GM12801 (cell line): ENCODE data around the gene ADAM20.

Experiments used
- TF ChIP-seq, protein P1 (sequence below): IDR thresholded peaks from one replicate; pipeline ENCODE4 v1.5.1; 2011; ENCODE audit warnings: control low read depth; ENCODE audit not compliant: insufficient read length; ENCODE audit errors: extremely low read depth

Gene ADAM20

DNA sequence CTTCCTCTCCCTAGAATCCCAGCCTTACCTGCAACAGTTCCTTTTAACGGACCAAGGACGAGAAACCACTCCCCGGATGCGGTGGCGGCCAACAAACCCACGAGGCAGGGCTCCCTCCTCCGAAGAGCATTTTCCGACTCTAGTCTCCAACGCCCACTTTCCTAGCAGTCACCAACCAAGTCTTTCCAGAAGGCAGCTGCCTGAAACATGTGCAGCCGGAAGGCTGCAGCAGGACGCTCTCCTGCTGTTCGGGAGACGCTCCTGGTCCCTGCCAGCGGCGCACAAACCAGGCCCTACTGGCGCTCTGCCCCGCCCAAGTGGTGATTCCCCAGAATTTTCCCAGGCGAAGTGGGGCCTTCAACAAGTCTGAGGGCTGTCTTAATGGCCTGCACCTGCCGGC, 21.1 kb upstream of the ADAM20 start:
- TF ChIP-seq, protein P1, sequence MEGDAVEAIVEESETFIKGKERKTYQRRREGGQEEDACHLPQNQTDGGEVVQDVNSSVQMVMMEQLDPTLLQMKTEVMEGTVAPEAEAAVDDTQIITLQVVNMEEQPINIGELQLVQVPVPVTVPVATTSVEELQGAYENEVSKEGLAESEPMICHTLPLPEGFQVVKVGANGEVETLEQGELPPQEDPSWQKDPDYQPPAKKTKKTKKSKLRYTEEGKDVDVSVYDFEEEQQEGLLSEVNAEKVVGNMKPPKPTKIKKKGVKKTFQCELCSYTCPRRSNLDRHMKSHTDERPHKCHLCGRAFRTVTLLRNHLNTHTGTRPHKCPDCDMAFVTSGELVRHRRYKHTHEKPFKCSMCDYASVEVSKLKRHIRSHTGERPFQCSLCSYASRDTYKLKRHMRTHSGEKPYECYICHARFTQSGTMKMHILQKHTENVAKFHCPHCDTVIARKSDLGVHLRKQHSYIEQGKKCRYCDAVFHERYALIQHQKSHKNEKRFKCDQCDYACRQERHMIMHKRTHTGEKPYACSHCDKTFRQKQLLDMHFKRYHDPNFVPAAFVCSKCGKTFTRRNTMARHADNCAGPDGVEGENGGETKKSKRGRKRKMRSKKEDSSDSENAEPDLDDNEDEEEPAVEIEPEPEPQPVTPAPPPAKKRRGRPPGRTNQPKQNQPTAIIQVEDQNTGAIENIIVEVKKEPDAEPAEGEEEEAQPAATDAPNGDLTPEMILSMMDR: no peak

DNA sequence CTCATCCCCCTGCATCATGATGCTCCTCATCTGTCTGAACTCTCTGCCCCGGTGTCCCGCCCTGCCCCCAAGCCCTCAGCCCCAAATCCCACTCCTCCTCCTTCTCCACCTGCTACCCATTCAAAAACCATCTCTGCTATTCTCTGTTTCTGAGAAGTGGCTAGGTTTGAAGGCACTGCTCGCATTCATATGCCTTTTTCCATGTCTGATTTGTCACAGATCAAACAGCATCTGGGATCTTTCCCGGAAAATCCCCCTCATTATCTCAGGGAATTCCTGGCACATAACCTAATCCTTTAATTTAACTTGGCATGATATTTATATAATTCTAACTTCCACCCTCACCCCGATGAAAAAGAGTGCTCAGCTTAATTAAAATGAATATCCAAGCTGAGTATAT, 3.3 kb upstream of the ADAM20 start:
- TF ChIP-seq, protein P1: no peak

DNA sequence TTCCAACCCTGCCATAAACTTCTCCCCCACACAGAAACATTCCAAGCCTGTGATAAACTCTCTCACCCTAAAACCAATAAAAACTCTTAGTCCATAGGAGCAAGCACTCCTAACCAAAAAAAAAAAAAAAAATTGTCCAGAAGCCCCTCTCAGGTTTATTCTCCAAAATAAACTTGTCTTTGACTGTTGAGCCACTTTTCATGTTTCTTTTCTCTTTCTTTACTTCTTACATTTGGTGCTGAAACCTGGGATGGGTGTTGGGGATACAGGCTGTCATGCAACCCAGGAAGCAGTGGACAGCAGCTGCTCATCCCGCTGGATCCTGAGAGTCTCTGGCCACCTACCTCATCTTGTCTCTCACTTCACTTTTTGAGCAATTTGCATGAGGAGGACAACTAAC, 2.0 kb upstream of the ADAM20 start:
- TF ChIP-seq, protein P1: no peak

DNA sequence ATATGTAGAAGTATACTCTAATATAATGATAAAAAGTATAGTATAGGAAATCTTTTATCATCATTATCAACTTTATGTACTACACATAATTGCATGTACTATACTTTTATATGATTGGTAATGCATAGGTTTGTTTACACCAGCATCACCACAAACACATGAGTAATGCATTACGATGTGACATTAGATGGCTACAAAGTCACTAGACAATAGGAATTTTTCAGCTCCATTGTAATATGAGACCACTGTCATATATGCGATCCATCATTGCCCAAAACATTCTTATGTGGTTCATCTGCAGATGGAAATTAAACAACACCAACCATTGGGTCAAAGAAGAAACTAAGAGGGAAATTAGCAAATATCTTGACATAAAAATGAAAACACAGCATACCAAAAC, 4.4 kb downstream of the ADAM20 start:
- TF ChIP-seq, protein P1: no peak

DNA sequence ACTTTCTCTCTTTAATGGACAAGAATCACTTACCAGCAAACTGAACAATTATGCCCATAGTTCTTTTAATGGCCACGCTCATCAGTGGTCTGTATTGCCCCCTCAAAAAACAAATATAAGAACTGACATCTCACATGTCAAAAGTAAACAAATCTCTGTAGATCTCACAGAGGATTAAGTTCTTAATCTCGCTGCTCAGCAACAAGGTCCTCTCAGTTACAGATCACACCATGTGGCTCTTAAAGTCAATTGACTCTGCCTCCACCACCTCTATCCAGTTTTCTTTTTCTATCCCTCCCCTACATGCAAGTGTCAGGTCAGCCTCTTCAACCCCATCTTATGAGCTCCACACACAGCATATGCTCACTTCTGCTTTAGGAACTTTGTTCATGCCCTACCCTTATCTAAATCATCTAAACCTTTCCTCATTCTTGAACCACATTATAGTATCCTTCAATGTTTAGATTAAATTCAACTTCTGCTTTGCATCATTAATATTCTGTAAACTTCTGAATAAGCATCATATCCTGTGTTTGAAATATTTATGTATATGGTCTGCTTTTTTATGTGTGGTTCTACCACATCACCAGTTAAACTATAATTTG, 7.2 kb downstream of the ADAM20 start:
- TF ChIP-seq, protein P1: no peak

DNA sequence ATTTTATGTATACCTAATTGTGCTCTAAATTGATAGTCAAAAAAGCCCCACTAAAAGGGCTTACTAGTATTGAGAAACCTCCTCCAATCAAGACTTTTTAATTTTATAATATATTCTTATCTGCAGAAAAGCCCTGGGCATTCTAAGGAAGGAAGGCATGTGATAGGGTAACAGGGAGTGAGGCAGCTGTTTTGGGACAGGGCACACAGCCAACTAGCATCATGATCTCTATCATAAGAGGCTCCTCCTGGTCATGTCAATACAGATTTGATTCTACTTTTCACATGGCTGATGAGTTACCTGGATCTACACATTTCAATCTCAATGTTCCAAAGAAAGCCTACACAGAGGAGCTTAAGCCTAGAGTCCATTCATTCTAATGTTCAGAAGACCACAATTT, 9.1 kb downstream of the ADAM20 start:
- TF ChIP-seq, protein P1: no peak

DNA sequence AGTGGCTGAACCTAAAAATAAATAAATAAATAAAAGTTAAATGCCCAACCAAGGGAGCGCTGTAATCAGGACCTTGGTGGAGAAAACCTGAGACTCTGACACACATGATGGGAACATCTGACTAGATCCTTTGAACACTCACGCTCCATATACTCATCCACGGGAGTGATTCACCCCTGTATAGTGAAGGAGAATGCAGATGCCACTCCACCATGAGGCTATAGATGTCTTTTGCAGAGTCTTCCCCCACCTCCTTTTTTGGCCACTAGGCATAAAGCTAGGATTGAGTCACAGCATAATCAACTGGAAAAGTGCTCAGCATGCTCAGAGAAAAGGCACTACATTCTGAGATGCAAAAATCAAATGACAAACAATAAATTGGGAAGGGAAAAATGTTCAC, 19.0 kb downstream of the ADAM20 start:
- TF ChIP-seq, protein P1: no peak
